Left hindlimb (tissue), 1 donor: ENCODE results near the gene FANCD2.
"Not testable (repeated sequence)": the region's sequence is repeated elsewhere in the genome, so short reads cannot be mapped to it uniquely, and the experiment has no call there.

Experiments used
- DNase-seq: peaks from one replicate; pipeline ENCODE4 v3.0.0-alpha.2; 2018

The FANCD2 gene

GRCh38 chr3:10026084-10026890 lies at the start of gene FANCD2:
Gene FANCD2 (plus strand): TSS chr3:10026437. CDS start chr3:10028658, 2,221 bp downstream.
- peak; percentile 93 for DNase-seq

GRCh38 chr3:9976721-9977709 lies 49.2 kb upstream of the FANCD2 start:
- DNase-seq = no peak

GRCh38 chr3:9978710-9979305 lies 47.4 kb upstream of the FANCD2 start:
- DNase-seq = no peak

- no peak for DNase-seq
Measured at GRCh38 chr3:9980251-9980650, 46.0 kb upstream of the FANCD2 start.

DNA sequence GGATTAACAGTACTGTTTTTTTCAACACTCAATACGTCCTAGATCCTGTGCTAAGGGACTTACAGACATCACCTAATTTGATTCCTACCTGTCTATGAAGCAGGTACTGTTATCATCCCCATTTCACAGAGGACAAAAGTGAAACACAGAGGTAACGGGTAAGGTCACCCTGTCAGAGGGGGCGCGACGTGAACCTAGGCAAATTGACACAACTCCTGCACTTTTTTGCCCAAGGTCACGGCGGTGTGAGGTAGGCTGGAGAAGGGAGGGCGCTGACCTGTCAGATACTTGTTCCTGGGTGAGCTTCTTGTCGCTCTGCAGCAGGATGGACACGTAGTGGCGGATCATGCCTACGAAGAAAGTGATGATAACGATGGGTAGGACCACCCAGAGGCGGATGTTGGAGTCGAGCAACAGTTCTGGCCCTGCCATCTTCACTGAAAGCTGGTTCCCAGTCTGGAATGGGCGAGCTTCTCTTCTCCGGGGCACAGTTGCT lies 40.0 kb upstream of the FANCD2 start:
- no peak for DNase-seq

DNA sequence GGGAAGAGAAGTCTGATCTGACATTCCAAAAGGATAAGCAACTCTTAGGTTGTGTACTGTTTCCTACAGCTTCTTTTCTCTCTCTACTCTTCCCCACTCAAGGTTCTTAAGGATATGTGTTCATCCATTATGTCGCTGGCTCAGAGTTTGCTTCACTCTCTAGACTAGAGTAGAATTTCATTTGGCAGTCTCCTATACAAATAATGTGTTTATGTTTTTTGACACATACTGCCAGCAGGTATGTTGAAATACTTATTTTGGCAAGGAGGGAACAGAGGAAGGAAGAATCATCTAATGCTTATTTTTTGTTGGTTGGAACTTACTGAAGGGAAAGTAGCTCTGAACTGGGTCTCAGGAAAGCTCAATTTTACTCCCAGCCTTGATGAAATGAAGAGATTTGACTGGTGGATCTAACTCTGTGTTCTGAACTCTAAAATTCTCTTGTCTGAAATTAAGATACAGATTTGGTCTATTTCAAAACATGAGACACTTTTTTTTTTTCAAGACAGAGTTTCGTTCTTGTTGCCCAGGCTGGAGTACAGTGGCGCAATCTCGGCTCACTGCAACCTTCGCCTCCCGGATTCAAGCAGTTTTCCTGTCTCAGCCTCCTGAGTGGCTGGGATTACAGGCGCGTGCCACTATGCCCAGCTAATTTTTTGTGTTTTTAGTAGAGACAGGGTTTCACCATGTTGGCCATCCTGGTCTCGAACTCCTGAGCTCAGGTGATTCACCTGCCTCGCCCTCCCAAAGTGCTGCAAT lies 32.0 kb upstream of the FANCD2 start:
- no peak for DNase-seq

GRCh38 chr3:10000686-10001085 lies 25.6 kb upstream of the FANCD2 start:
- DNase-seq = no peak

DNA sequence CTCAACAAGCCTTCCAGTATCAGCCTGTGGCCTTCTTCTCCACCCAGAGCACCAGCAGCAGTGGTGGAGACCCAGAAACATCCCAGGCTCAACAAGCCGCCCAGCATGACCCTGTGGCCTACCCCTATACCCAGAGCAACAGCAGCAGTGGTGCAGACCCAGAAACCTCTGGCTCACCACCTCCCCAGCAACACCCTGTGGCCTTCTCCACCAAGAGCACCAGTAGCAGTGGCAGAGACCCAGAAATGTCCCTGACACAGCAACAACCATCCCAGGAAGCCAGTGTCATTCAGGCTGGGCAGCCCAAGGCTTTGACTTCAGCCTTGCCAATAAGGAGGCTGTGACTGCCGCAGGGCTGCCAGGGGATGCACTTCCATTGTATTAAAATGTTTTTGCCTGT lies 23.3 kb upstream of the FANCD2 start:
- no peak for DNase-seq

- DNase-seq = no peak
Measured at GRCh38 chr3:10004506-10004905, 21.7 kb upstream of the FANCD2 start.

DNA sequence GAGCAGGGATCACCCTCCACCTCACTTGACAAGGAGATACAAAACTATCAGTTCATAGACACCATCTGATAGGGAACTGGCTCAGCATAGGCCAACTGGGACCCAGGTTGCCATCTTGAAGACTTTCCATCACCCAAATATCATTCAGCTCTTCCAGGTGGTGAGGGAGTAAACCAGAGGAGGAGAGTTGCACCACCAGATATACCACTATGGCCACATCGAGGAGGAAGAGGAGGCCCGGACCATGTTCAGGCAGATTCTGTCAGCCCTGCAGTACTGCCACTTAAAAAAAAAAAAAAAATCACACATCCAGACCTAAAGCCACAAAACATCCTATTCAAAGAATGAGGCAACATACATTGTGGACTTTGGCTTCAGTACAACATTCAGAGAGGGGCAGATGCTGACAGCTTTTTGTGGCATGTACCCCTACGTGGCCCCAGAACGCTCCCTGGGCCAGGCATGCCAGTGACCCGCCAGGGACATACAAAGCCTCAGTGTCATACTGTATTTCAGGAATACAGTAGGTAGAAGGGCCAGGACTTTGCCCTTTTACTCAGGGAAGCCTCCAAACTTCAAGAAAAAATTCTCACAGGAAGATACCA lies 21.2 kb upstream of the FANCD2 start:
- no peak for DNase-seq

- DNase-seq = no peak
Measured at GRCh38 chr3:10006048-10006761, 20.0 kb upstream of the FANCD2 start.

- DNase-seq = no peak
Measured at GRCh38 chr3:10006762-10007090, 19.5 kb upstream of the FANCD2 start.

GRCh38 chr3:10007126-10007782 lies 19.0 kb upstream of the FANCD2 start:
- DNase-seq = no peak

DNA sequence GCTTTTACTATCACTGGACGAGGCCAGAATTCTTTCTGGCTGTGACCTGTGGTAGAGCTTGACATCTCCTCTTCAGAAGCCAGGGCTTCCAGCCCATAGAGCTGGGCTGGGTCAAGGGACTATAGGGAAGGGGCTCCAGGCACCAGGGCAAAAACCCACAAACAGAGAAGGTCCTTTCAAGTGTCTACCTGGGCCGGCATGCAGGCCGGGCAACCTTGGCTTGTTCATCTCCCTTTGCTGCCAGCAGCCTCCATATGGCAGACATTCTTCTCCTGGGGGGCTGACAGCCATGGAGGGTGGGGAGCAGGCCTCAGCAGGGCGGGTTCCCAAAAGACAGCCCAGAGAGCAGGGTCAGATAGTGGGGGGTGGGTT lies 18.0 kb upstream of the FANCD2 start:
- not testable (repeated sequence) for DNase-seq

DNA sequence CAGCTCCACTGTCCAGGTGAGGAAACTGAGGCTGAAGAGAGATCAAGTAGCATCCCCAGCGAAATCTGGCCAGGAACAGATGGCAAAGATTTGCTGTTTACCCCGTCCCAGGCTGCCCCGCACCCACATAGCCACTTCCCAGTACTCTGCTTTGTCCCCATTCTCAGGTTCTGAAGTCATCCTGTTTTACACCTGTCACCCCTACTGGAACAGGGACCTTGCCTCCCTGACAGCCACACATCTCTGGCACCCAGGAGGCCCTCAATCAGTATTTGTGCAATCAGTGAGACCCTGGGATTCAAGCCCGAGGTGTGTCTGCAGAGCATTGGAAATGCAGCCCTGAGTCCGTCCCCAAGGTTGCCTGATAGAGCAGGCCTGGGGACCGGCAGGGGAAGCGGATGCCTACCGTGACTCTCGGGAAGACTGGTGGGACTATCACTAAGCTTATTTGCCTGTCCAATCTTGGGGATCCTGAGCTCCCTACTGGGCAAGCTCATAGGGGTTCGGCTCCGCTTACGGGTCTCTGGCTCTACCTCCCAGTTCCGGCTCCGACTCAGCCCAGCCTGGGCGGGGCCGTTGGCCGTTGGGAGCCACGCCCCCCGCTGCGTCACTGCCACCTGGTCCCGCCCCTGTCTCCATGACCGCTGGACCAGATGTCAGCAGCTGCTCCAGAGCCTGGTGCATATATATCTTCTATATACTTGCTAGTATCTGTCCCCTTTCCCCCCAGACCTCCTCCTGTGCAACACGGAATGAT lies 17.5 kb upstream of the FANCD2 start:
- DNase-seq = peak; percentile 89

- DNase-seq = no peak
Measured at GRCh38 chr3:10010421-10010877, 15.8 kb upstream of the FANCD2 start.

DNA sequence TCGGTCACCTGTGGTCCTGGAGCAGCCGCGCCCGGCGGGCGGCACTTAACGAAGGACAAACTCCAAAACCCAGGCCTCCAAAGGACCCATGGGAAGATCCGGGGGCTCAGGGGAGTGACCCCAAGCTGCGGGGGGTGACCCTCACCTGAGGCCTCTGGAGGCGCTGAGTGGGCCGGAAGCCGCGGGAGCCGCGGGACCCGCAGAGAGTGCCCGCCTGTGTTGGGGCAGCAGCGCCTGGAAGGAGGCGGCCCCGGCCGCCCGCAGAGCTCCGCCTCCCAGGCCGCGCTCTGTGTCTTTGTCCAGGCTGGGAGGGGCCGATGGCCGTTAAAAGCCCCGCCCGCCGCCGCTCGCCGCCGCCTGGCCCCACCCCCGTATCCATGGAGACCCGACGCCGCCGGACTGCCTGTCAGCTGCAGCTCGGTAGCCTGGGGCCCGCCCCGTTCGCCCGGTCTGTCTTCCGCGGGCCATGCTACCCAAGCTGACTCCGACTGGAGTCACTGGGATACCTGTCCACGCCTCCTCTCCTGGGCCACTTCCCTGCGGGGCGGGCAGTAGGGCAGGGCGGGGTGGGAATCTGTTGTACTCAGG lies 15.3 kb upstream of the FANCD2 start:
- DNase-seq = peak; percentile 96

- DNase-seq = peak; percentile 43
Measured at GRCh38 chr3:10011631-10012030, 14.6 kb upstream of the FANCD2 start.

DNA sequence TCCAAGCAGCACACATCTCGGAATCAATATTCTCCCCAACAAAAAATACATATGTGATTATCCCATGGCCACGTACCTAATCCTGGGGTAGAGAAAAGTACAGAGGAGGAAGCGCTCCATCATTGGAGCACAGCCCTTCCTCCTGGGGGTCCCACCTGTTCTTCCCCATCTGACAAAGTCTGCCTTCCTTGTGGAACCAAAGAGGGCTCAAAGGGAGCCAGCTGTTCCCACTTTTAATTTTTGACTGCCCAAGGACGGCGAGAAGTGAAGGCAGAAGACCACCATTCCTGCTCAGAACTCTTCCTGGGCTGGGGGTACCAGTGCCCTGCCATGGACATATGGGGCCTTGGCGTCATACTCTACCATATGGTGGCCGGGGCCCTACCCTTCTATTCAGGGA lies 14.1 kb upstream of the FANCD2 start:
- DNase-seq = no peak
